ENCODE measurements around the gene PIH1D1.

PIH1D1 gene

GRCh38 chr19:49423985-49424303, 27.7 kb downstream of the PIH1D1 start:
- peaks cover 11% of the 10 kb centered on the region for H3K4me1 ChIP-seq
- H3K9me3 ChIP-seq, result no peaks in the 10 kb centered on the region
- H3K4me3 ChIP-seq (ENCODE audit: low read depth, low read length), result no peak overlapping the region
- no peaks in the 10 kb centered on the region for H3K36me3 ChIP-seq
- H3K27me3 ChIP-seq, result peaks cover 81% of the 10 kb centered on the region
- no peak for TF ChIP-seq CTCF (IDR thresholded peaks at IDR 0.05; ENCODE audit: low read depth, low read length)
- no peak for DNase-seq

- H3K4me1 ChIP-seq, result peaks cover 11% of the 10 kb centered on the region
- no peaks in the 10 kb centered on the region for H3K36me3 ChIP-seq
- DNase-seq, result no peak
- no peak for TF ChIP-seq CTCF (IDR thresholded peaks at IDR 0.05; ENCODE audit: low read depth, low read length)
- no peaks in the 10 kb centered on the region for H3K9me3 ChIP-seq
- no peak within 1 kb of the TSS for H3K4me3 ChIP-seq (ENCODE audit: low read depth, low read length)
- peaks cover 77% of the 10 kb centered on the region for H3K27me3 ChIP-seq
Measured at GRCh38 chr19:49423071-49423984, 28.3 kb downstream of the PIH1D1 start, which contains the start of gene PTH2. PTH2 (minus strand) TSS chr19:49423441; CDS start chr19:49423339, 102 bp downstream.

GRCh38 chr19:49422407-49423070, 29.1 kb downstream of the PIH1D1 start:
- peaks cover 70% of the 10 kb centered on the region for H3K27me3 ChIP-seq
- peaks cover 11% of the 10 kb centered on the region for H3K4me1 ChIP-seq
- DNase-seq, result peak; percentile 69

GRCh38 chr19:49421878-49422202, 29.8 kb downstream of the PIH1D1 start:
- no peak for TF ChIP-seq CTCF (IDR thresholded peaks at IDR 0.05; ENCODE audit: low read depth, low read length)
- Histone ChIP-seq H3K9me3 (no peaks in the 10 kb centered on the region), H3K4me3 (ENCODE audit: low read depth, low read length) (no peak overlapping the region), H3K27me3 (peaks cover 64% of the 10 kb centered on the region), H3K36me3 (no peaks in the 10 kb centered on the region), H3K4me1 (peaks cover 11% of the 10 kb centered on the region)
- DNase-seq, result no peak

More at GRCh38 chr19:49422407-49423070, 29.1 kb downstream of the PIH1D1 start:
- no peak overlapping the region for H3K4me3 ChIP-seq (ENCODE audit: low read depth, low read length)
- peak; percentile 35 for TF ChIP-seq CTCF (IDR thresholded peaks at IDR 0.05; ENCODE audit: low read depth, low read length)
- H3K9me3 ChIP-seq, result no peaks in the 10 kb centered on the region
- no peaks in the 10 kb centered on the region for H3K36me3 ChIP-seq

- Histone ChIP-seq H3K27me3 (peaks cover 58% of the 10 kb centered on the region), H3K36me3 (no peaks in the 10 kb centered on the region), H3K4me3 (ENCODE audit: low read depth, low read length) (peak overlapping the region; percentile 36), H3K9me3 (no peaks in the 10 kb centered on the region), H3K4me1 (peaks cover 11% of the 10 kb centered on the region)
- TF ChIP-seq CTCF (IDR thresholded peaks at IDR 0.05; ENCODE audit: low read depth, low read length), result no peak
- DNase-seq, result peak; percentile 91
Measured at GRCh38 chr19:49421039-49421877, 30.4 kb downstream of the PIH1D1 start.

All from BE2C (cell line).